DOHH2 (cell line): ENCODE results near the gene SAMSN1.
"Not testable (repeated sequence)": the region's sequence is repeated elsewhere in the genome, so short reads cannot be mapped to it uniquely, and the experiment has no call there.

Source experiments
- H3F3A ChIP-seq: fragments of 200-600 bp; sonication (generic), shearing (Covaris generic); 2 replicates; pipeline ENCODE4 v1.6.0; 2016; ENCODE audit warnings: antibody characterized with exemption, mild to moderate bottlenecking; ENCODE audit not compliant: control insufficient read depth, insufficient read depth
- H3K27ac ChIP-seq: fragments of 200-600 bp; sonication (generic); 2 replicates; pipeline ENCODE4 v1.5.1; 2014; ENCODE audit warnings: low read depth, mild to moderate bottlenecking, low read length, moderate library complexity
- H3K27me3 ChIP-seq: fragments of 200-600 bp; sonication (generic); 2 replicates; pipeline ENCODE4 v1.6.1; 2014; ENCODE audit warnings: mild to moderate bottlenecking, low read length, mixed read lengths; ENCODE audit not compliant: control insufficient read depth
- H3K36me3 ChIP-seq: fragments of 200-600 bp; sonication (generic); 2 replicates; pipeline ENCODE4 v1.6.1; 2014; ENCODE audit warnings: mild to moderate bottlenecking, low read length, moderate library complexity, mixed read lengths; ENCODE audit not compliant: control insufficient read depth
- H3K4me1 ChIP-seq: fragments of 200-600 bp; sonication (generic); 2 replicates; pipeline ENCODE4 v1.6.1; 2014; ENCODE audit warnings: mild to moderate bottlenecking, low read length, mixed read lengths; ENCODE audit not compliant: control insufficient read depth
- H3K4me2 ChIP-seq: fragments of 200-600 bp; sonication (generic); 2 replicates; pipeline ENCODE4 v1.6.0; 2014; ENCODE audit warnings: mild to moderate bottlenecking, low read length, moderate library complexity
- H3K4me3 ChIP-seq: fragments of 200-600 bp; sonication (generic); 2 replicates; pipeline ENCODE4 v1.5.1; 2014; ENCODE audit warnings: mild to moderate bottlenecking, low read length, mixed read lengths
- H3K79me2 ChIP-seq: fragments of 200-600 bp; sonication (generic); 2 replicates; pipeline ENCODE4 v1.6.1; 2014; ENCODE audit warnings: mild to moderate bottlenecking, low read length, mixed read lengths; ENCODE audit not compliant: control insufficient read depth
- H3K9me2 ChIP-seq: fragments of 200-600 bp; sonication (generic); replicated peaks from 2 replicates; pipeline ENCODE4 v1.6.1; 2014; ENCODE audit warnings: mild to moderate bottlenecking, low read length, mixed read lengths; ENCODE audit not compliant: control insufficient read depth
- H3K9me3 ChIP-seq: fragments of 200-600 bp; sonication (generic); 2 replicates; pipeline ENCODE4 v1.6.1; 2014; ENCODE audit warnings: antibody characterized with exemption, low read length, mixed read lengths; ENCODE audit not compliant: control insufficient read depth, insufficient read depth
- H4K20me1 ChIP-seq: fragments of 200-600 bp; sonication (generic); 2 replicates; pipeline ENCODE4 v1.6.0; 2014; ENCODE audit warnings: low read depth, mild to moderate bottlenecking, antibody characterized with exemption, low read length, moderate library complexity; ENCODE audit not compliant: control insufficient read depth, insufficient read depth
- EZH2phosphoT487 ChIP-seq: fragments of 200-600 bp; sonication (generic); IDR thresholded peaks from 2 replicates; pipeline ENCODE4 v1.6.1; 2017; ENCODE audit warnings: borderline replicate concordance, mild to moderate bottlenecking, antibody characterized with exemption, low read length, moderate library complexity, mixed read lengths
- TF ChIP-seq, protein P1 (sequence below): fragments of 200-600 bp; sonication (generic); IDR thresholded peaks from one replicate; pipeline ENCODE4 v1.5.1; 2014; ENCODE audit warnings: antibody characterized with exemption, mild to moderate bottlenecking, low read depth, low read length; ENCODE audit not compliant: poor library complexity, severe bottlenecking

Gene SAMSN1

DNA sequence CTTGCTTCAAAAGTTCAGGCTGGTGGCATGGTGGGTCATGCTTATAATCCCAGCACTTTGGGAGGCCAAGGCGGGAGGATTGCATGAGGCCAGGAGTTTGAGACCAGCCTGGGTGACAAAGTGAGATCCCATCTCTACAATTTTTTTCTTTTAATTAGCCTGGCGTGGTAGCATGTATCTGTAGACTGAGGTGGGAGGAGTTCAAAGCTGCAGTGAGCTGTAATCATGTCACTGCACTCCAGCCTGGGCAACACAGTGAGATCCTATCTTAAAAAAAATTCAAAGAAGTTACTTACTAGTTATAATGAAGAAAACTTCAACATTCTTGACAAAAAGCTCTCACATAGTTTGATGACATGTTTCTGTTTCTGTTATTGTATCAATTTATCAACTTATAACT lies 45.2 kb downstream of the SAMSN1 start:
- Histone ChIP-seq H3K4me1 (peaks cover 6% of the 10 kb centered on the region), H3K27me3 (no peaks in the 10 kb centered on the region), H3K36me3 (no peaks in the 10 kb centered on the region), H3K9me2 (no peaks in the 10 kb centered on the region), H3K9me3 (no peaks in the 10 kb centered on the region), H3K4me2 (no peak overlapping the region), H3K79me2 (no peaks in the 10 kb centered on the region), H3K4me3 (no peak overlapping the region), H3F3A (no peaks in the 10 kb centered on the region), H3K27ac (no peak overlapping the region), H4K20me1 (no peaks in the 10 kb centered on the region)
- TF ChIP-seq, protein P1, sequence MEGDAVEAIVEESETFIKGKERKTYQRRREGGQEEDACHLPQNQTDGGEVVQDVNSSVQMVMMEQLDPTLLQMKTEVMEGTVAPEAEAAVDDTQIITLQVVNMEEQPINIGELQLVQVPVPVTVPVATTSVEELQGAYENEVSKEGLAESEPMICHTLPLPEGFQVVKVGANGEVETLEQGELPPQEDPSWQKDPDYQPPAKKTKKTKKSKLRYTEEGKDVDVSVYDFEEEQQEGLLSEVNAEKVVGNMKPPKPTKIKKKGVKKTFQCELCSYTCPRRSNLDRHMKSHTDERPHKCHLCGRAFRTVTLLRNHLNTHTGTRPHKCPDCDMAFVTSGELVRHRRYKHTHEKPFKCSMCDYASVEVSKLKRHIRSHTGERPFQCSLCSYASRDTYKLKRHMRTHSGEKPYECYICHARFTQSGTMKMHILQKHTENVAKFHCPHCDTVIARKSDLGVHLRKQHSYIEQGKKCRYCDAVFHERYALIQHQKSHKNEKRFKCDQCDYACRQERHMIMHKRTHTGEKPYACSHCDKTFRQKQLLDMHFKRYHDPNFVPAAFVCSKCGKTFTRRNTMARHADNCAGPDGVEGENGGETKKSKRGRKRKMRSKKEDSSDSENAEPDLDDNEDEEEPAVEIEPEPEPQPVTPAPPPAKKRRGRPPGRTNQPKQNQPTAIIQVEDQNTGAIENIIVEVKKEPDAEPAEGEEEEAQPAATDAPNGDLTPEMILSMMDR: no peak
- no peak for TF ChIP-seq EZH2phosphoT487

DNA sequence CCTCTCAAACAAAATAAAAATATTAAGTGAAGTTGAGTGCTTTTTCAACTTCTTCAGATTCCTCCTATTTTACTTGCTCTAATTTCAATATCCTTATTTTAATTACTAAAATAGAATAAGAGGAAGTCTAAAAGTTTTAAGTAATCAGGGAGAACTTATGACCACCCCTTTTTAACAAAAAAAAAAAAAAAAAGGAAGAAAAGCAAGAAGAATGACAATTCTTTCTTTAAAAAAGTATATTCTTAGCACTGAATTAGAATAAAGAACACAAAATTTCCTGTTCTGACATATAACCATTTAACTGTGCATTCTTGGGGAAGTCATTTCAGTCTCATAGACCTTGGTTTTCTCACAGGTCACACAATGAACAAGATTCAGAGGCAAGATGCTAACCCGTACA lies 46.8 kb downstream of the SAMSN1 start:
- Histone ChIP-seq H3K27me3 (no peaks in the 10 kb centered on the region), H3K36me3 (no peaks in the 10 kb centered on the region), H3F3A (no peaks in the 10 kb centered on the region), H3K4me1 (peaks cover 6% of the 10 kb centered on the region), H3K4me2 (no peak overlapping the region), H3K27ac (no peak overlapping the region), H3K4me3 (no peak overlapping the region), H3K9me2 (no peaks in the 10 kb centered on the region), H3K79me2 (no peaks in the 10 kb centered on the region), H3K9me3 (no peaks in the 10 kb centered on the region), H4K20me1 (no peaks in the 10 kb centered on the region)
- TF ChIP-seq, protein P1: no peak
- TF ChIP-seq EZH2phosphoT487: no peak

DNA sequence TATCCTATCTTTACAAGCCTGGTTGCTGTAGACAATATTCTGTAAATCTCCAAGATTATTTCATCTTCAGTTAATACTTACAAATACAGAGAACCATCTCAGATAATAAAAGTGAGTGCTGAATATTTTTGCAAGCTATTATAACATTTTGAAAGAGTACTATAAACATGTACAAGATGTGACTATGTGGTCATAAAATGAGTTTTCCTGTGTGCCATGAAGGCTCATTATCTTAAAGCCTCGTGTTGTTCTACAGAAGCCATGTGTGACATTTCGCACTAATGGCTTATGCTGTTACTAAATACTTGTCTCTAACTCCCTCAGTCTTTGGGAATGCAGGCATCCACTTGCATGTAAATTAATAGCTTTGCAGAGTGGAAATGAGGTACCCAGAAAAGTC lies 48.3 kb downstream of the SAMSN1 start:
- no peak overlapping the region for H3K4me2 ChIP-seq
- H3K79me2 ChIP-seq: no peaks in the 10 kb centered on the region
- H3K9me2 ChIP-seq: no peaks in the 10 kb centered on the region
- peaks cover 6% of the 10 kb centered on the region for H3K4me1 ChIP-seq
- no peaks in the 10 kb centered on the region for H3K36me3 ChIP-seq
- no peaks in the 10 kb centered on the region for H3F3A ChIP-seq
- H3K9me3 ChIP-seq: no peaks in the 10 kb centered on the region
- H3K4me3 ChIP-seq: no peak overlapping the region
- no peaks in the 10 kb centered on the region for H4K20me1 ChIP-seq
- H3K27me3 ChIP-seq: no peaks in the 10 kb centered on the region
- no peak for TF ChIP-seq EZH2phosphoT487
- TF ChIP-seq, protein P1: no peak
- H3K27ac ChIP-seq: no peak overlapping the region

DNA sequence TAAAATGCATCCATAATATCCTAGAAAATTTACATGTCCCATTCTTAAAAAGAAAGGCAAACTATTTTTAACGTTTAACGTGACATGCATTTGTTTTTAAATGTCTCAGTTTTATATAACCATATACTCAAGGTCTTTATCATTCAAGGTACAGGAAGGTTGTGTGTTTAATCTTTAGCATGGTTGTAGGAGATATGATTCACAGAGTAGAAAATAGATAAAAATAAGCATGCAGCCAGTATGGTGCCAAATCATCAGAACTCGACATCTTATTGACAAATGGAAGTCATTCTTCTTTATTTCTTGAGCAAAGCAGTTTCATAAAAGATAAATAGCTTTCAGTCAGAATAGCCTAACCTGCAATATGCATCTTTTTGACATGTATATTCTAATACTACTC lies 51.0 kb downstream of the SAMSN1 start:
- Histone ChIP-seq H3K79me2 (no peaks in the 10 kb centered on the region), H3K27ac (no peak overlapping the region), H3K4me3 (no peak overlapping the region), H3K27me3 (no peaks in the 10 kb centered on the region), H3K4me1 (peaks cover 6% of the 10 kb centered on the region), H3F3A (no peaks in the 10 kb centered on the region), H3K4me2 (no peak overlapping the region), H3K36me3 (no peaks in the 10 kb centered on the region), H3K9me2 (no peaks in the 10 kb centered on the region), H4K20me1 (no peaks in the 10 kb centered on the region), H3K9me3 (no peaks in the 10 kb centered on the region)
- no peak for TF ChIP-seq EZH2phosphoT487
- TF ChIP-seq, protein P1: no peak

DNA sequence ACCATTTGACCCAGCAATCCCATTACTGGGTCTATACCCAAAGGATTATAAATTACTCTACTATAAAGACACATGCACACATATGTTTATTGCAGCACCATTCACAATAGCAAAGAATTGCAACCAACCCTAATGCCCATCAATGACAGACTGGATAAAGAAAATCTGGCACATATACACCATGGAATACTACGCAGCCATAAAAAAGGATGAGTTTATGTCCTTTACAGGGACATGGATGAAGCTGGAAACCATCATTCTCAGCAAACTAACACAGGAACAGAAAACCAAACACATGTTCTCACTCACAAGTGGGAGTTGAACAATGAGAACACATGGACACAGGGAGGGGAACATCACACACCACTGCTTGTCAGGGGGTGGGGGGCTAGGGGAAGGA lies 51.9 kb downstream of the SAMSN1 start:
- not testable (repeated sequence) for H3K9me3 ChIP-seq, H4K20me1 ChIP-seq, H3K4me1 ChIP-seq, H3K4me3 ChIP-seq, H3K27me3 ChIP-seq, H3K36me3 ChIP-seq, H3K79me2 ChIP-seq, H3F3A ChIP-seq, H3K27ac ChIP-seq, H3K4me2 ChIP-seq, H3K9me2 ChIP-seq
